SU-DHL-6 (cell line): Measurements from ENCODE around the gene SYK.

Experiments
- EZH2phosphoT487 ChIP-seq: fragments of 200-600 bp; sonication (generic), shearing (Covaris generic); conservative IDR thresholded peaks from 2 replicates; pipeline ENCODE4 v1.6.1; 2018; ENCODE audit warnings: mild to moderate bottlenecking, antibody characterized with exemption, low read length, moderate library complexity, mixed read lengths
- TF ChIP-seq, protein P1 (sequence below): fragments of 200-600 bp; sonication (generic); IDR thresholded peaks from one replicate; pipeline ENCODE4 v1.5.1; 2017; ENCODE audit warnings: antibody characterized with exemption, mild to moderate bottlenecking, low read length, moderate library complexity; ENCODE audit not compliant: insufficient read depth, poor library complexity, severe bottlenecking

- TF ChIP-seq, protein P1, sequence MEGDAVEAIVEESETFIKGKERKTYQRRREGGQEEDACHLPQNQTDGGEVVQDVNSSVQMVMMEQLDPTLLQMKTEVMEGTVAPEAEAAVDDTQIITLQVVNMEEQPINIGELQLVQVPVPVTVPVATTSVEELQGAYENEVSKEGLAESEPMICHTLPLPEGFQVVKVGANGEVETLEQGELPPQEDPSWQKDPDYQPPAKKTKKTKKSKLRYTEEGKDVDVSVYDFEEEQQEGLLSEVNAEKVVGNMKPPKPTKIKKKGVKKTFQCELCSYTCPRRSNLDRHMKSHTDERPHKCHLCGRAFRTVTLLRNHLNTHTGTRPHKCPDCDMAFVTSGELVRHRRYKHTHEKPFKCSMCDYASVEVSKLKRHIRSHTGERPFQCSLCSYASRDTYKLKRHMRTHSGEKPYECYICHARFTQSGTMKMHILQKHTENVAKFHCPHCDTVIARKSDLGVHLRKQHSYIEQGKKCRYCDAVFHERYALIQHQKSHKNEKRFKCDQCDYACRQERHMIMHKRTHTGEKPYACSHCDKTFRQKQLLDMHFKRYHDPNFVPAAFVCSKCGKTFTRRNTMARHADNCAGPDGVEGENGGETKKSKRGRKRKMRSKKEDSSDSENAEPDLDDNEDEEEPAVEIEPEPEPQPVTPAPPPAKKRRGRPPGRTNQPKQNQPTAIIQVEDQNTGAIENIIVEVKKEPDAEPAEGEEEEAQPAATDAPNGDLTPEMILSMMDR = no peak
- TF ChIP-seq EZH2phosphoT487 = no peak
Measured at GRCh38 chr9:90869361-90869760, 67.7 kb downstream of the SYK start.
